Muscle of leg (tissue), 11 donors: ENCODE results near the gene TBC1D5. TPM values are rescaled to one million over a fixed set of nuclear protein-coding genes. Genes with fewer than 3 reads are reported as not detected.
A peak's percentile ranks its signal among the peaks of the same experiment; 100 is the strongest.

ENCODE experiments used
- DNase-seq: peaks from one replicate; pipeline ENCODE4 v3.0.0; 2013
- H3K27ac ChIP-seq: one replicate; pipeline ENCODE4 v1.5.1; 2013; ENCODE audit warnings: mild to moderate bottlenecking, low read length, control low read depth
- H3K27me3 ChIP-seq: one replicate; pipeline ENCODE4 v1.6.1; 2013; ENCODE audit warnings: low read length; ENCODE audit not compliant: control insufficient read depth, insufficient read depth
- H3K36me3 ChIP-seq: one replicate; pipeline ENCODE4 v1.6.1; 2013; ENCODE audit warnings: low read length; ENCODE audit not compliant: control insufficient read depth, insufficient read depth
- H3K4me1 ChIP-seq: one replicate; pipeline ENCODE4 v1.6.1; 2013; ENCODE audit warnings: low read length; ENCODE audit not compliant: control insufficient read depth, insufficient read depth
- H3K4me3 ChIP-seq: one replicate; pipeline ENCODE4 v1.5.1; 2013; ENCODE audit warnings: low read length, control low read depth
- H3K9me3 ChIP-seq: replicated peaks from 2 replicates; pipeline ENCODE4 v1.6.1; 2013; ENCODE audit warnings: low read depth, low read length; ENCODE audit not compliant: control insufficient read depth
- WGBS: methylation state at CpG from one replicate; pipeline ENCODE4 v1.1.5; 2013; ENCODE audit warnings: missing lambda C conversion rate; ENCODE audit not compliant: insufficient coverage; 5-methylcytosine and 5-hydroxymethylcytosine counted together
- polyA plus RNA-seq, 8 donors: library from polyadenylated mRNA; unstranded; fragments of 120-200 nt; gene quantifications; one replicate each; pipeline versions ENCODE4 v1.2.1 to v1.2.3, GENCODE V29; 2013; ENCODE audit warnings: inconsistent platforms in 1 of 8, low replicate concordance in 1 of 8; ENCODE audit not compliant: insufficient read length in 8 of 8, insufficient read depth in 1 of 8
- total RNA-seq: library from RNA; stranded (reverse); fragments of 120-200 nt; gene quantifications from one replicate; pipeline ENCODE4 v1.2.4, GENCODE V29; 2013

The TBC1D5 gene
- total and polyA plus RNA-seq, 9 donors = 19.0 to 58.7 (median 32.6) TPM

DNA sequence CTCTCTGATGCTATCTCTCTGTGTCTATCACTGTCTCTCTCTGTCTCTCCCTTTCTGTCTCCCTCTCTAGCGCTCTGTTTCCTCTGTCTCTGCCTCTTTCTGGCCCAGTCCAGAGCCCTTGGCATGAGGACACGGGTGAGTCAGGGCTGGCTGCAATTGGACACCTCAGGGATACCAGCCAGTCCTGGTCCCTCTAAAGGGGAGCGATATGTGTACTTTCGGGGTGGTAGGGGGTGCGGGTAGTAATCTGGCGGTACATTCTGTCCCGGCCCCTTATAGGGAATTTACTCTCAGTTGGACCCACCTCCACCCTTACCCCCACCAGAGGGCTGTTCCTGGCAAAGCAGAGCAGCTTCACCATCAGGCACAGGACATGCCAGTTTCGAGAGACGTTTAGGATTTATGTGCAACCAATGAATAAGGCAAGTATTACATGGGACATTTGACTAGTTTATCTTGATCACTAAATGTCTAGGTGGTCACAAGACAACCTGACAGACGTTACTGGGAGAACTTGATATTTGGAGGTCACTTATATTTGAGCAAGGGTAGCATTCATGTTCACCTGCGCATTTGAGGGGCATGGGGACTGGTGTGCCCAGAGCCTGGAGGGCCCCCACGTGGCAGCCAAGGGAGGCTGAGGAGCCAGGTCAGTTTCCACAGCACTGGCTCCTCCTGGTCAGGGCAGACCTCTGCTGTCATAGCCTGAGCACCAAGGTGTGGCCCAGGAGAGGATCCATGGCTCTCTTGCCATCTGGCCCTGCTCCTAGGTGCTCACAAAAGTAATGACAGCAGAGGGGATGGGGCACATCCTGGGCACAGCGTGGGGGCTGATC lies 601.5 kb downstream of the TBC1D5 start:
- Histone ChIP-seq H3K27ac (no peak overlapping the region), H3K9me3 (peaks cover 4% of the 10 kb centered on the region), H3K27me3 (peaks cover 2% of the 10 kb centered on the region), H3K4me1 (peaks cover 2% of the 10 kb centered on the region), H3K4me3 (no peak overlapping the region), H3K36me3 (no peaks in the 10 kb centered on the region)
- peak; percentile 22 for DNase-seq
- 75% methylated on average over 6 of the region's 13 CpGs for WGBS

GRCh38 chr3:17138246-17139039 lies 604.0 kb downstream of the TBC1D5 start:
- peaks cover 2% of the 10 kb centered on the region for H3K27me3 ChIP-seq
- peaks cover 4% of the 10 kb centered on the region for H3K9me3 ChIP-seq
- no peak overlapping the region for H3K4me3 ChIP-seq
- no peak overlapping the region for H3K27ac ChIP-seq
- H3K4me1 ChIP-seq = peaks cover 2% of the 10 kb centered on the region
- H3K36me3 ChIP-seq = no peaks in the 10 kb centered on the region
- DNase-seq = no peak
- 40% methylated on average over 1 of the region's 7 CpGs for WGBS

DNA sequence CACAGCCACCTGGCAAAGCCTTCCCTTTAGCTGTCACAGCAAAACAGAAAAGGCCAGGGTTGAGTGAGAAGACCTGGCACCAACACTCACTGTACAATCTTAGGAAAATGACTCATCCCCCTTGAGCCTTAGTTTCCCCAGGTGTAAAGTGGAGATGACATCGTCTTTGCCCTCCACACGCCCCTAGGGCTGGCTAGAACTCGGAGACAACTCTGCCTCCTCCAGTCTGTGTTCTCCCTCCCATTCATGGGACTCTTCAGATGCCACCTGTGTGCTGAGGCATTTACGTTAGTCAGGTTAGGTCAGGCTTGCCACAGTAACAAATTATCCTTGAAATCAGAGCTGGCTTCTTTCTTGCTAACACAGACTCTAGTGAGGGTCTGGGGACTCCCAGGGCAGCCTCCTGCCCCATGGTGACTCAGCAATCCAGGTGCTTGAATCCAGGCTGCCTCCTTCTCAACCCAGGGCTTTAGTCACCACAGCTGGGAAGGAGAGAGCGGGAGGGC lies 605.1 kb downstream of the TBC1D5 start:
- Histone ChIP-seq H3K27ac (no peak overlapping the region), H3K4me1 (peaks cover 2% of the 10 kb centered on the region), H3K27me3 (peaks cover 2% of the 10 kb centered on the region), H3K36me3 (no peaks in the 10 kb centered on the region), H3K4me3 (no peak overlapping the region), H3K9me3 (peaks cover 4% of the 10 kb centered on the region)
- DNase-seq = no peak
- WGBS = 90% methylated on average over 3 of the region's 5 CpGs

DNA sequence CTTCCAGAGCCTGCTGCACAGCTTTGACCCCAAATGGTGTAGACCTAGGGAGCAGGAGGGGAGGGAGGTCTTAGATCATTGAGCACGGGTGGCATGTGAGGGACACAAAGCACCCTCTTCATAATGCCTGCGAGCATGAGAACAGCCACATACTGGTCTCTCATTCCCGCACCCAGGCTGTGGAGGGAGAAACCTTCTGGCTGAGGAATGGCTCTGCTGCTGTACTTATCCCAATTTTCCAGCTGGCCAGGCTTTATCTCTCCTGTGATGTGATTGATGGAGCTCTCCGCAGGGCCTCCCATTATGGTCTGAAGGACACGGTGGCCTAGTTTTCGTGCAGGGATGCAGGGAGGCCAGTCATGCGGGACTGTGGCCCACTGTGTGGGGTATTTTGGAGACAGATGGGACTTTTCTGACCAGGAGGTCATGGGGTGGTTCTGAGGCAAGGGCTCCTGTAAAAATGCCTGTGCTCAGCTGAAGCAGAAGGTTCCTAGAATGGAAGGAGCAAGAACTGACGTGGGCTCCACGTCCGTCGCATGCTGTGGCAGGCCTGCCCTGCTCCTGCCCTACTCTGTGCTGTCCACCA lies 606.2 kb downstream of the TBC1D5 start:
- Histone ChIP-seq H3K9me3 (peaks cover 4% of the 10 kb centered on the region), H3K27ac (no peak overlapping the region), H3K4me3 (no peak overlapping the region), H3K4me1 (peaks cover 2% of the 10 kb centered on the region), H3K27me3 (peaks cover 2% of the 10 kb centered on the region), H3K36me3 (no peaks in the 10 kb centered on the region)
- DNase-seq = no peak
- 67% methylated on average over 8 of the region's 11 CpGs for WGBS

DNA sequence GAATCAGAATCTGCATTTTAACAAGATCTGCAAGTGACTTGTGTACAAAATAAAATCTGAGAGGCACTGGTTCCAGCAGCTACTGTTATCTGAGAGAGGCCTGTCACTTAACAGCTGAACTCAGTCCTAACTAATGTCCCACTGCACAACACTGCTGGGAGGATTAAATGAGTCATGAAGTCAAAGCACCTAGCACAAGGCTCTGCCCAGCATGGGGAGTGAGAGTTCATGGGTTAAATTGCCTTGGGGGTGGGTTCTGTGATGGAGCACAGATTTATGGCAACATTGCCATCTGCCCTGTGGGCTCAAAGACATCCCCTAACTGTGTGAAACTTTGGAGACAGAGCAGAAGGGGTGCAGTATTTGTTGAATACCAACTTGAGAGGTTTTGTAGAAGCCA lies 606.7 kb downstream of the TBC1D5 start:
- peaks cover 4% of the 10 kb centered on the region for H3K9me3 ChIP-seq
- peaks cover 2% of the 10 kb centered on the region for H3K27me3 ChIP-seq
- no peak overlapping the region for H3K27ac ChIP-seq
- H3K36me3 ChIP-seq = no peaks in the 10 kb centered on the region
- no peak for DNase-seq
- H3K4me1 ChIP-seq = peaks cover 2% of the 10 kb centered on the region
- H3K4me3 ChIP-seq = no peak overlapping the region

DNA sequence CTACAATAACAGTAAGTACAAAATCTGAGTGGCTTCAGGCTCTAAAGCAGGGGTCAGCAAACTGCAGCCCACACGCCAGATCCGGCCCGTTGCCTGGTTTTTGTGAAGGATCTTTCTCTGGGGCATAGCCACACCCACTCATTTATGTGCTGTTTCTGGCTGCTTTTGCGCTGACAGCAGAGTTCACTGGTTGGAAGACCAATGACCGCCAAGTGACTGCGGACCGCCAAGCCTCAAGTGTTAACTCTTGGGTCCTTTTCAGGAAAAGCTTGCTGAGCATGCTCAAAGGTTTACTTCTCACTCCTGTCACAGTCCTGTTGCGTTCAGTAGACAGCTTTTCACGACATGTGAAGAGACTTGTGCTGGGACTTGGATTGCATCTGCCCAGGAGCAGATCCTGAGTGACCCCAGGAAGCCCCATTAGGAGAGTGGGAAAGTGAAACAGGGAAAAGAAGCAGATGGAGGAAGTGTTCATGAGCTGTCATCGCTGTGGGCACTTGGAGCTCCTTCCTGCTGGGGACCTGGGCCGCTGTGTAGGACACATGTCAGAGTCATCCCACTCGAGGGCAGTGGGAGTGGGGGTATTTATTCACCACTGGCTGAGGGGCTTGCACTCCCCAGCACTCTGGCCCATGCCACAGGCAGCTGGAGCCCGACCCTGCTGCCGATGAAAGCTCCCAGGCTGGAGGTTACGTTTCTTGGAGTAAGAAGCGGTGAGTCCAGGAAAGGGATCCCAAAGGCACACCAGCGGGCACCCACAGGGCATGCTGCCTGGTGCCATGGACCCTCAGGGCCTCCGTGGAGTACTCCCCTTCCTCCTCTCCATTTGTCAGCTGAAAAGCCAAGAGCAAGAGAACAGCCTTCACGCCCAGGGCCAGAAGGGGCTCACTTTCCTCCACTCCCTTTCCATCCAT lies 608.5 kb downstream of the TBC1D5 start:
- Histone ChIP-seq H3K27me3 (peaks cover 2% of the 10 kb centered on the region), H3K4me3 (no peak overlapping the region), H3K9me3 (peaks cover 4% of the 10 kb centered on the region), H3K27ac (no peak overlapping the region), H3K36me3 (no peaks in the 10 kb centered on the region), H3K4me1 (peaks cover 2% of the 10 kb centered on the region)
- DNase-seq = peak; percentile 86
- 69% methylated on average over 18 of the region's 19 CpGs for WGBS

- Histone ChIP-seq H3K27me3 (peaks cover under 1% of the 10 kb centered on the region), H3K36me3 (no peaks in the 10 kb centered on the region), H3K27ac (no peak overlapping the region), H3K4me1 (peaks cover 2% of the 10 kb centered on the region), H3K9me3 (peaks cover 1% of the 10 kb centered on the region), H3K4me3 (no peak overlapping the region)
- no peak for DNase-seq
- 88% methylated on average over 4 of the region's 10 CpGs for WGBS
These were observed 609.9 kb downstream of the TBC1D5 start for GRCh38 chr3:17132286-17133115.

- Histone ChIP-seq H3K4me1 (no peaks in the 10 kb centered on the region), H3K27me3 (no peaks in the 10 kb centered on the region), H3K27ac (no peak overlapping the region), H3K36me3 (no peaks in the 10 kb centered on the region), H3K9me3 (no peaks in the 10 kb centered on the region), H3K4me3 (no peak overlapping the region)
- no peak for DNase-seq
- 86% methylated on average over 3 of the region's 3 CpGs for WGBS
These were observed 611.5 kb downstream of the TBC1D5 start for GRCh38 chr3:17130956-17131355.

GRCh38 chr3:17129556-17129955 lies 612.9 kb downstream of the TBC1D5 start:
- H3K9me3 ChIP-seq = no peaks in the 10 kb centered on the region
- no peak overlapping the region for H3K27ac ChIP-seq
- 100% methylated on average over 1 of the region's 3 CpGs for WGBS
- H3K4me1 ChIP-seq = no peaks in the 10 kb centered on the region
- no peaks in the 10 kb centered on the region for H3K27me3 ChIP-seq
- no peak for DNase-seq
- no peak overlapping the region for H3K4me3 ChIP-seq
- H3K36me3 ChIP-seq = no peaks in the 10 kb centered on the region
